Body of pancreas (tissue), 4 donors: ENCODE data around the gene ERC2. TPM values are rescaled to one million over a fixed set of nuclear protein-coding genes. Genes with fewer than 3 reads are reported as not detected.

Source experiments
- ATAC-seq: fragments of 150-250 bp; one replicate; pipeline ENCODE4 v1.9.1; 2016
- DNase-seq, 4 donors: peaks; one replicate each; pipeline ENCODE4 v3.0.0-alpha.2; 2019
- H3K27ac ChIP-seq, 4 donors: fragments of 200-600 bp; sonication (generic); 1 replicate in 3 of 4; 2 replicates in 1 of 4; pipeline versions ENCODE4 v1.5.1 to v1.6.1; 2016 to 2019; ENCODE audit warnings: mild to moderate bottlenecking in 1 of 4, mixed read lengths in 1 of 4, moderate library complexity in 1 of 4
- H3K27me3 ChIP-seq, 2 donors: fragments of 200-600 bp; sonication (generic); one replicate each; pipeline ENCODE4 v1.6.0; 2016; ENCODE audit warnings: mild to moderate bottlenecking in 1 of 2
- H3K36me3 ChIP-seq, 2 donors: fragments of 200-600 bp; sonication (generic); replicated peaks in 1 of 2; 2 replicates each; pipeline ENCODE4 v1.5.1; 2016; ENCODE audit warnings: low read depth in 2 of 2; ENCODE audit not compliant: insufficient read depth in 1 of 2
- H3K4me1 ChIP-seq: fragments of 200-600 bp; sonication (generic); one replicate; pipeline ENCODE4 v1.6.0; 2016
- H3K4me3 ChIP-seq, 2 donors: fragments of 200-600 bp; sonication (generic); 1 replicate in 1 of 2; 2 replicates in 1 of 2; pipeline ENCODE4 v1.5.1; 2016 to 2019
- H3K9me3 ChIP-seq, 3 donors: fragments of 200-600 bp; sonication (generic); 1 replicate in 2 of 3; 2 replicates in 1 of 3; pipeline ENCODE4 v1.5.1; 2016
- CTCF ChIP-seq, 7 experiments: fragments of 450-650 bp in 4 of 7; fragments of 200-600 bp in 3 of 7; sonication (generic) in 3 of 7; IDR thresholded peaks; one replicate each; pipeline ENCODE4 v1.5.1; 2016 to 2019; ENCODE audit warnings: antibody characterized with exemption in 7 of 7
- POLR2A ChIP-seq, 3 donors: fragments of 450-650 bp; IDR thresholded peaks; one replicate each; pipeline ENCODE4 v1.6.1; 2016; ENCODE audit warnings: antibody characterized with exemption in 3 of 3, mild to moderate bottlenecking in 2 of 3
- WGBS, 2 donors: methylation state at CpG; one replicate each; pipeline ENCODE4 v1.1.5; 2017; 5-methylcytosine and 5-hydroxymethylcytosine counted together
- intact Hi-C: fragments of 100-400 bp; cut with DNase I; formaldehyde crosslinking; loops from one replicate; pipeline ENCODE4 v1.15.1; 2023
- total RNA-seq, 2 donors: library from RNA; depleted of rRNA; stranded (reverse); fragments of >200 nt; gene quantifications; one replicate each; pipeline ENCODE4 v1.1.0, GENCODE V29; 2016

ERC2 gene
- total RNA-seq, 2 donors from 2014 or later, result 4.0 to 4.7 TPM

GRCh38 chr3:55637906-55638638 is 830.2 kb downstream of the ERC2 start:
- DNase-seq, result no peak

GRCh38 chr3:55636300-55637195 is 831.7 kb downstream of the ERC2 start:
- H3K36me3 ChIP-seq, result no peaks in the 10 kb centered on the region
- no peaks in the 10 kb centered on the region for H3K4me1 ChIP-seq
- H3K4me3 ChIP-seq, result no peak overlapping the region
- 76 to 80% methylated on average over 8 to 9 of the region's 9 CpGs for WGBS, 2 donors
- H3K27ac ChIP-seq, result no peak overlapping the region
- no peak for TF ChIP-seq POLR2A (IDR thresholded peaks at IDR 0.05)
- no peak for TF ChIP-seq CTCF (IDR thresholded peaks at IDR 0.05)
- H3K27me3 ChIP-seq, result no peaks in the 10 kb centered on the region
- DNase-seq, result no peak
- ATAC-seq, result no peak
- no peaks in the 10 kb centered on the region for H3K9me3 ChIP-seq
- intact Hi-C loops, result no loop called here

More at GRCh38 chr3:55637906-55638638, 830.2 kb downstream of the ERC2 start:
- Histone ChIP-seq H3K36me3 (no peaks in the 10 kb centered on the region), H3K27ac (no peak overlapping the region), H3K4me1 (no peaks in the 10 kb centered on the region), H3K27me3 (no peaks in the 10 kb centered on the region), H3K4me3 (no peak overlapping the region), H3K9me3 (no peaks in the 10 kb centered on the region)
- ATAC-seq, result no peak
- WGBS, 2 donors, result 82 to 85% methylated on average over 7 of the region's 7 CpGs
- intact Hi-C loops, result no loop called here
- TF ChIP-seq CTCF (IDR thresholded peaks at IDR 0.05) (no peak), POLR2A (IDR thresholded peaks at IDR 0.05) (no peak)

GRCh38 chr3:55634345-55634744 is 833.9 kb downstream of the ERC2 start:
- Histone ChIP-seq H3K36me3 (no peaks in the 10 kb centered on the region), H3K4me1 (no peaks in the 10 kb centered on the region), H3K4me3 (no peak overlapping the region), H3K27me3 (no peaks in the 10 kb centered on the region), H3K9me3 (no peaks in the 10 kb centered on the region), H3K27ac (no peak overlapping the region)
- TF ChIP-seq CTCF (IDR thresholded peaks at IDR 0.05) (no peak), POLR2A (IDR thresholded peaks at IDR 0.05) (no peak)
- no peak for DNase-seq
- WGBS, 2 donors, result 79 to 83% methylated on average over 6 of the region's 6 CpGs
- intact Hi-C loops, result no loop called here
- ATAC-seq, result no peak

GRCh38 chr3:55633333-55633732 is 834.9 kb downstream of the ERC2 start:
- Histone ChIP-seq H3K4me1 (no peaks in the 10 kb centered on the region), H3K27ac (no peak overlapping the region), H3K4me3 (no peak overlapping the region), H3K36me3 (no peaks in the 10 kb centered on the region), H3K9me3 (no peaks in the 10 kb centered on the region), H3K27me3 (no peaks in the 10 kb centered on the region)
- DNase-seq, result no peak
- TF ChIP-seq POLR2A (IDR thresholded peaks at IDR 0.05), result no peak
- TF ChIP-seq CTCF (IDR thresholded peaks at IDR 0.05), result no peak
- intact Hi-C loops, result no loop called here
- ATAC-seq, result no peak
- WGBS, 2 donors, result 78 to 81% methylated on average over 2 of the region's 2 CpGs
